Anterior cingulate cortex (tissue), 58 donors: ENCODE data around the gene STAC2.

Source experiments
- DNase-seq, 58 donors: peaks; one replicate each; lab custom pipeline; 2025; lab: John Stamatoyannopoulos, UW

Gene STAC2

GRCh38 chr17:39235555-39236449, 10.1 kb upstream of the STAC2 start:
- peak in 1 of 58 donors; percentile 64 for DNase-seq

- peak in 11 of 58 donors; percentile 13 to 58 (median 35) for DNase-seq
These were observed 6.1 kb upstream of the STAC2 start for GRCh38 chr17:39231591-39232551.

- no peak for DNase-seq
These were observed 5.4 kb upstream of the STAC2 start for GRCh38 chr17:39231091-39231561.

GRCh38 chr17:39230361-39230760, 4.6 kb upstream of the STAC2 start:
- DNase-seq: no peak

GRCh38 chr17:39229274-39229913, 3.6 kb upstream of the STAC2 start:
- DNase-seq: no peak

GRCh38 chr17:39227364-39227919, 1.7 kb upstream of the STAC2 start:
- DNase-seq: no peak

GRCh38 chr17:39225959-39226683, 376 bp upstream of the STAC2 start:
- DNase-seq: peak in 45 of 58 donors; percentile 8 to 87 (median 46)

- no peak for DNase-seq
These were observed 902 bp downstream of the STAC2 start for GRCh38 chr17:39224778-39225307.

- no peak for DNase-seq
These were observed 1.6 kb downstream of the STAC2 start for GRCh38 chr17:39223907-39224777.

GRCh38 chr17:39222866-39223834, 2.6 kb downstream of the STAC2 start:
- DNase-seq: no peak

GRCh38 chr17:39222151-39222550, 3.6 kb downstream of the STAC2 start:
- no peak for DNase-seq

- no peak for DNase-seq
These were observed 4.2 kb downstream of the STAC2 start for GRCh38 chr17:39221572-39221971.

- DNase-seq: peak in 48 of 58 donors; percentile 19 to 93 (median 68)
These were observed 6.0 kb downstream of the STAC2 start for GRCh38 chr17:39219647-39220154.

- no peak for DNase-seq
These were observed 6.8 kb downstream of the STAC2 start for GRCh38 chr17:39218906-39219305.

GRCh38 chr17:39217734-39218369, 7.9 kb downstream of the STAC2 start:
- no peak for DNase-seq

GRCh38 chr17:39213852-39214251, 11.9 kb downstream of the STAC2 start:
- DNase-seq: no peak
